H9 (cell line): ENCODE data around the gene IMPACT. TPM values are rescaled to one million over a fixed set of nuclear protein-coding genes. Genes with fewer than 3 reads are reported as not detected.

Source experiments
- DNase-seq: peaks from one replicate; pipeline ENCODE4 v3.0.0-alpha.2; 2017
- H2AFZ ChIP-seq: one replicate; pipeline ENCODE4 v1.6.1; 2013; ENCODE audit warnings: mild to moderate bottlenecking, low read length, control low read depth, moderate library complexity
- H2AK5ac ChIP-seq: 2 replicates; pipeline ENCODE4 v1.6.1; 2013; ENCODE audit warnings: low read length, control low read depth, mixed read lengths; ENCODE audit not compliant: insufficient read length
- H2BK120ac ChIP-seq: one replicate; pipeline ENCODE4 v1.6.1; 2013; ENCODE audit warnings: low read depth, mild to moderate bottlenecking, low read length, control low read depth, inconsistent platforms; ENCODE audit not compliant: poor library complexity, severe bottlenecking
- H2BK12ac ChIP-seq: 2 replicates; pipeline ENCODE4 v1.6.1; 2013; ENCODE audit warnings: low read length, control low read depth, mixed read lengths, low read depth; ENCODE audit not compliant: insufficient read length
- H2BK15ac ChIP-seq: 2 replicates; pipeline ENCODE4 v1.6.1; 2013; ENCODE audit warnings: low read depth, low read length, control low read depth
- H2BK20ac ChIP-seq: one replicate; pipeline ENCODE4 v1.6.1; 2013; ENCODE audit warnings: low read depth, mild to moderate bottlenecking, low read length, control low read depth, inconsistent platforms; ENCODE audit not compliant: poor library complexity, severe bottlenecking
- H2BK5ac ChIP-seq: 2 replicates; pipeline ENCODE4 v1.6.1; 2013; ENCODE audit warnings: low read length, control low read depth, mixed read lengths; ENCODE audit not compliant: insufficient read length
- H3K14ac ChIP-seq: 2 replicates; pipeline ENCODE4 v1.6.1; 2013; ENCODE audit warnings: low read length, control low read depth; ENCODE audit not compliant: insufficient read depth
- H3K18ac ChIP-seq: 2 replicates; pipeline ENCODE4 v1.6.1; 2013; ENCODE audit warnings: low read depth, mild to moderate bottlenecking, mixed read lengths, low read length, control low read depth; ENCODE audit not compliant: insufficient read length
- H3K23ac ChIP-seq: 2 replicates; pipeline ENCODE4 v1.6.1; 2013; ENCODE audit warnings: low read length, control low read depth, mixed read lengths, low read depth; ENCODE audit not compliant: insufficient read length
- H3K23me2 ChIP-seq: 2 replicates; pipeline ENCODE4 v1.6.1; 2013; ENCODE audit warnings: low read depth, mild to moderate bottlenecking, mixed read lengths, low read length, control low read depth; ENCODE audit not compliant: insufficient read length, poor library complexity, severe bottlenecking
- H3K27ac ChIP-seq: 2 replicates; pipeline ENCODE4 v1.5.1; 2013; ENCODE audit warnings: low read length, control low read depth, mixed read lengths, low read depth; ENCODE audit not compliant: insufficient read length
- H3K27me3 ChIP-seq: 2 replicates; pipeline ENCODE4 v1.6.1; 2013; ENCODE audit warnings: low read length, control low read depth, inconsistent platforms; ENCODE audit not compliant: insufficient read depth
- H3K4ac ChIP-seq: 2 replicates; pipeline ENCODE4 v1.6.1; 2013; ENCODE audit warnings: low read depth, mild to moderate bottlenecking, control low read depth, inconsistent platforms, low read length, moderate library complexity
- H3K4me1 ChIP-seq: 2 replicates; pipeline ENCODE4 v1.6.1; 2013; ENCODE audit warnings: low read length, control low read depth, inconsistent platforms; ENCODE audit not compliant: insufficient read depth
- H3K4me2 ChIP-seq: 2 replicates; pipeline ENCODE4 v1.6.1; 2013; ENCODE audit warnings: low read length, control low read depth, mixed read lengths; ENCODE audit not compliant: insufficient read length, insufficient read depth
- H3K56ac ChIP-seq: 2 replicates; pipeline ENCODE4 v1.6.1; 2013; ENCODE audit warnings: low read depth, mild to moderate bottlenecking, mixed read lengths, low read length, control low read depth; ENCODE audit not compliant: insufficient read length
- H3K79me1 ChIP-seq: 2 replicates; pipeline ENCODE4 v1.6.1; 2013; ENCODE audit warnings: low read depth, mild to moderate bottlenecking, moderate library complexity, low read length, control low read depth, inconsistent platforms; ENCODE audit not compliant: insufficient read depth, poor library complexity, severe bottlenecking
- H3K79me2 ChIP-seq: 2 replicates; pipeline ENCODE4 v1.6.1; 2013; ENCODE audit warnings: low read length, control low read depth, inconsistent platforms; ENCODE audit not compliant: insufficient read depth
- H3K9ac ChIP-seq: 2 replicates; pipeline ENCODE4 v1.6.1; 2013; ENCODE audit warnings: low read length, control low read depth, mixed read lengths; ENCODE audit not compliant: insufficient read length; ENCODE audit errors: extremely low read depth
- H3K9me3 ChIP-seq: one replicate; pipeline ENCODE4 v1.6.1; 2013; ENCODE audit warnings: low read depth, low read length, inconsistent platforms; ENCODE audit not compliant: control insufficient read depth
- H3T11ph ChIP-seq: one replicate; pipeline ENCODE4 v1.6.1; 2013; ENCODE audit warnings: mild to moderate bottlenecking, low read length, control low read depth, inconsistent platforms
- H4K20me1 ChIP-seq: one replicate; pipeline ENCODE4 v1.6.1; 2013; ENCODE audit not compliant: control insufficient read depth, insufficient read length, insufficient read depth
- H4K5ac ChIP-seq: 2 replicates; pipeline ENCODE4 v1.6.1; 2013; ENCODE audit warnings: low read depth, mild to moderate bottlenecking, mixed read lengths, low read length, control low read depth; ENCODE audit not compliant: insufficient read length
- H4K8ac ChIP-seq: replicated peaks from 2 replicates; pipeline ENCODE4 v1.6.1; 2013; ENCODE audit warnings: low read length, control low read depth, mixed read lengths, low read depth; ENCODE audit not compliant: insufficient read length
- H4K91ac ChIP-seq: 2 replicates; pipeline ENCODE4 v1.6.1; 2013; ENCODE audit warnings: low read depth, mild to moderate bottlenecking, moderate library complexity, mixed read lengths, low read length, control low read depth; ENCODE audit not compliant: insufficient read length
- H3K27ac Mint-ChIP-seq, 3 experiments: 2 replicates in 2 of 3; 3 replicates in 1 of 3; pipeline ENCODE4 v1.8.0; 2020 to 2021; ENCODE audit warnings: mixed read lengths in 3 of 3, mild to moderate bottlenecking in 1 of 3, moderate library complexity in 1 of 3
- H3K27me3 Mint-ChIP-seq: 2 replicates; pipeline ENCODE4 v1.8.0; 2021; ENCODE audit warnings: low read depth, mild to moderate bottlenecking, moderate library complexity, mixed read lengths
- H3K36me3 Mint-ChIP-seq, 3 experiments: 2 replicates in 2 of 3; 3 replicates in 1 of 3; pipeline ENCODE4 v1.8.0; 2020 to 2021; ENCODE audit warnings: low read depth in 3 of 3, mixed read lengths in 3 of 3; ENCODE audit not compliant: insufficient read depth in 1 of 3
- H3K4me1 Mint-ChIP-seq, 2 experiments: 2 replicates each; pipeline ENCODE4 v1.8.0; 2020; ENCODE audit warnings: mixed read lengths in 2 of 2
- H3K4me3 Mint-ChIP-seq, 2 experiments: 2 replicates in 1 of 2; 3 replicates in 1 of 2; pipeline ENCODE4 v1.8.0; 2020 to 2021; ENCODE audit warnings: mild to moderate bottlenecking in 2 of 2, mixed read lengths in 2 of 2, moderate library complexity in 1 of 2
- H3K9me3 Mint-ChIP-seq, 2 experiments: 2 replicates in 1 of 2; 3 replicates in 1 of 2; pipeline ENCODE4 v1.8.0; 2020; ENCODE audit warnings: mild to moderate bottlenecking in 2 of 2, mixed read lengths in 2 of 2, moderate library complexity in 1 of 2
- WGBS: extraction: QIAGEN DNeasy Blood & Tissue Kit; methylation state at CpG from one replicate; pipeline ENCODE4 v1.1.7; 2013; ENCODE audit warnings: missing lambda C conversion rate, low lambda C conversion rate, mixed read lengths; ENCODE audit not compliant: insufficient read length; ENCODE audit errors: extremely low coverage; 5-methylcytosine and 5-hydroxymethylcytosine counted together
- total RNA-seq: library from RNA; stranded (reverse); gene quantifications from 2 replicates; pipeline ENCODE4 v1.2.1, GENCODE V29; 2021
- TF ChIP-seq, protein P1 (sequence below): fragments of 200-600 bp; sonication (generic); conservative IDR thresholded peaks from 3 replicates; pipeline ENCODE4 v1.8.0; 2021; ENCODE audit warnings: antibody characterized with exemption, mild to moderate bottlenecking

The IMPACT gene
- total RNA-seq, 1 experiment from 2014 or later, result 41.9 TPM

GRCh38 chr18:24497031-24497754 lies 70.7 kb downstream of the IMPACT start:
- H3K79me2 ChIP-seq, result no peaks in the 10 kb centered on the region
- H3K23ac ChIP-seq, result no peak overlapping the region
- no peak for DNase-seq
- H3K4me3 Mint-ChIP-seq, result no peak overlapping the region
- H3K4me1 Mint-ChIP-seq, result peaks cover 0 to 5% of the 10 kb centered on the region in 2 experiments; a peak in 1 of 4 replicates
- H3T11ph ChIP-seq, result no peak overlapping the region
- no peak overlapping the region for H3K18ac ChIP-seq
- no peaks in the 10 kb centered on the region for H3K4me1 ChIP-seq
- H3K79me1 ChIP-seq, result no peaks in the 10 kb centered on the region
- H2BK15ac ChIP-seq, result no peak overlapping the region
- no peak overlapping the region for H2BK120ac ChIP-seq
- no peak overlapping the region for H2BK12ac ChIP-seq
- no peak overlapping the region for H2BK5ac ChIP-seq
- no peak overlapping the region for H3K9ac ChIP-seq
- no peak overlapping the region for H2BK20ac ChIP-seq
- H3K14ac ChIP-seq, result no peak overlapping the region
- no peaks in the 10 kb centered on the region; a peak in 1 of 7 replicates for H3K36me3 Mint-ChIP-seq
- no peak overlapping the region for H4K8ac ChIP-seq
- TF ChIP-seq, protein P1, sequence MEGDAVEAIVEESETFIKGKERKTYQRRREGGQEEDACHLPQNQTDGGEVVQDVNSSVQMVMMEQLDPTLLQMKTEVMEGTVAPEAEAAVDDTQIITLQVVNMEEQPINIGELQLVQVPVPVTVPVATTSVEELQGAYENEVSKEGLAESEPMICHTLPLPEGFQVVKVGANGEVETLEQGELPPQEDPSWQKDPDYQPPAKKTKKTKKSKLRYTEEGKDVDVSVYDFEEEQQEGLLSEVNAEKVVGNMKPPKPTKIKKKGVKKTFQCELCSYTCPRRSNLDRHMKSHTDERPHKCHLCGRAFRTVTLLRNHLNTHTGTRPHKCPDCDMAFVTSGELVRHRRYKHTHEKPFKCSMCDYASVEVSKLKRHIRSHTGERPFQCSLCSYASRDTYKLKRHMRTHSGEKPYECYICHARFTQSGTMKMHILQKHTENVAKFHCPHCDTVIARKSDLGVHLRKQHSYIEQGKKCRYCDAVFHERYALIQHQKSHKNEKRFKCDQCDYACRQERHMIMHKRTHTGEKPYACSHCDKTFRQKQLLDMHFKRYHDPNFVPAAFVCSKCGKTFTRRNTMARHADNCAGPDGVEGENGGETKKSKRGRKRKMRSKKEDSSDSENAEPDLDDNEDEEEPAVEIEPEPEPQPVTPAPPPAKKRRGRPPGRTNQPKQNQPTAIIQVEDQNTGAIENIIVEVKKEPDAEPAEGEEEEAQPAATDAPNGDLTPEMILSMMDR, result no peak
- no peak overlapping the region for H3K27ac Mint-ChIP-seq
- H3K27me3 Mint-ChIP-seq, result peaks cover 3% of the 10 kb centered on the region
- H3K27ac ChIP-seq, result no peak overlapping the region
- no peak overlapping the region for H2AFZ ChIP-seq
- H2AK5ac ChIP-seq, result no peak overlapping the region
- H3K23me2 ChIP-seq, result no peaks in the 10 kb centered on the region
- WGBS, result no CpG with 5 or more reads among the region's 1 CpG
- no peak overlapping the region for H3K4ac ChIP-seq
- no peaks in the 10 kb centered on the region for H4K20me1 ChIP-seq
- H3K4me2 ChIP-seq, result no peak overlapping the region
- no peaks in the 10 kb centered on the region; a peak in 1 of 5 replicates for H3K9me3 Mint-ChIP-seq
- H4K5ac ChIP-seq, result no peak overlapping the region
- no peaks in the 10 kb centered on the region for H3K27me3 ChIP-seq
- no peak overlapping the region for H3K56ac ChIP-seq
- no peaks in the 10 kb centered on the region for H3K9me3 ChIP-seq
- H4K91ac ChIP-seq, result no peak overlapping the region
